HCT116 (cell line): Measurements from ENCODE around the gene CLEC16A. TPM values are rescaled to one million over a fixed set of nuclear protein-coding genes. Genes with fewer than 3 reads are reported as not detected.

ENCODE experiments used
- ATAC-seq: fragments of 200-7000 bp; cut with Tn5 transposase; 2 replicates; pipeline ENCODE4 v1.9.1; 2020; ENCODE audit warnings: mild to moderate bottlenecking, moderate library complexity
- BruUV-seq: library from RNA; stranded (reverse); fragments of 400-500 nt; replicated peaks from 2 replicates; lab custom pipeline; 2021; lab: Mats Ljungman, UMichigan
- CTCF ChIA-PET: fragments of 300-600 bp; sonication (Branson Sonifier 250); formaldehyde crosslinking; loops from one replicate; lab custom pipeline; 2021; ENCODE audit warnings: antibody characterized with exemption; lab: Charles Lee
- POLR2A ChIA-PET: fragments of 300-600, 350-600 bp; sonication (Branson Sonifier 250); formaldehyde crosslinking; loops from one replicate; lab custom pipeline; 2021; ENCODE audit warnings: antibody characterized with exemption; lab: Charles Lee
- RAD21 ChIA-PET, 2 experiments: fragments of 300-600 bp; sonication (Branson Sonifier 250); formaldehyde crosslinking; loops; one replicate each; lab custom pipeline; 2023; ENCODE audit warnings: low total read pairs in 2 of 2; ENCODE audit not compliant: uncharacterized antibody in 2 of 2, unreplicated experiment in 2 of 2, low non-redundant PET in 1 of 2; lab: Charles Lee
- DNase-seq: peaks from one replicate; pipeline ENCODE4 v3.0.0-alpha.2; 2010; ENCODE audit warnings: low read depth, low spot score
- H2AFZ ChIP-seq: fragments of 200-600 bp; shearing (Covaris generic), sonication (generic); 2 replicates; pipeline ENCODE4 v1.6.1; 2017; ENCODE audit warnings: low read depth, mixed run types, mixed read lengths, antibody characterized with exemption, low read length; ENCODE audit not compliant: poor library complexity, severe bottlenecking
- H3K27ac ChIP-seq: 2 replicates; pipeline ENCODE4 v1.5.1; 2012; ENCODE audit warnings: low read depth, low read length
- H3K27me3 ChIP-seq: fragments of 200-600 bp; sonication (generic); 2 replicates; pipeline ENCODE4 v1.6.1; 2016; ENCODE audit warnings: mixed run types, low read length, mixed read lengths; ENCODE audit not compliant: insufficient read depth
- H3K36me3 ChIP-seq, 2 experiments: fragments of 200-500 bp in 1 of 2; fragments of 200-600 bp in 1 of 2; sonication (Bioruptor generic) in 1 of 2; sonication (generic) in 1 of 2; 2 replicates each; pipeline versions ENCODE4 v1.5.1 to v1.6.1; 2014 to 2016; ENCODE audit warnings: low read length in 2 of 2, inconsistent platforms in 1 of 2, mixed read lengths in 1 of 2, mixed run types in 1 of 2; ENCODE audit not compliant: insufficient read depth in 2 of 2, control insufficient read depth in 1 of 2
- H3K4me1 ChIP-seq, 2 experiments: fragments of 200-600 bp in 1 of 2; sonication (generic) in 1 of 2; 2 replicates each; pipeline versions ENCODE4 v1.5.1 to v1.6.1; 2012 to 2017; ENCODE audit warnings: low read length in 2 of 2, inconsistent platforms in 1 of 2, mild to moderate bottlenecking in 1 of 2, mixed read lengths in 1 of 2, mixed run types in 1 of 2, moderate library complexity in 1 of 2; ENCODE audit not compliant: insufficient read depth in 2 of 2, control insufficient read depth in 1 of 2
- H3K4me2 ChIP-seq: fragments of 200-600 bp; sonication (generic); 2 replicates; pipeline ENCODE4 v1.6.1; 2017; ENCODE audit warnings: mixed run types, low read length, mixed read lengths
- H3K4me3 ChIP-seq, 2 experiments: fragments of 200-600 bp in 1 of 2; sonication (generic) in 1 of 2; replicated peaks in 1 of 2; 2 replicates each; pipeline ENCODE4 v1.5.1; 2011 to 2016; ENCODE audit warnings: low read length in 2 of 2, control low read depth in 1 of 2, low read depth in 1 of 2, mild to moderate bottlenecking in 1 of 2, mixed read lengths in 1 of 2, mixed run types in 1 of 2
- H3K79me2 ChIP-seq: fragments of 200-600 bp; sonication (generic); 2 replicates; pipeline ENCODE4 v1.6.1; 2017; ENCODE audit warnings: mild to moderate bottlenecking, mixed run types, low read length, moderate library complexity, mixed read lengths; ENCODE audit not compliant: insufficient read depth
- H3K9ac ChIP-seq: fragments of 200-600 bp; sonication (generic); 2 replicates; pipeline ENCODE4 v1.6.1; 2016; ENCODE audit warnings: low read length, mixed read lengths
- H3K9me2 ChIP-seq: fragments of 200-600 bp; sonication (generic), shearing (Covaris generic); 2 replicates; pipeline ENCODE4 v1.6.1; 2017; ENCODE audit warnings: mixed run types, mild to moderate bottlenecking, moderate library complexity; ENCODE audit not compliant: insufficient read depth
- H3K9me3 ChIP-seq, 2 experiments: fragments of 200-500 bp in 1 of 2; fragments of 200-600 bp in 1 of 2; sonication (Bioruptor generic) in 1 of 2; sonication (generic) in 1 of 2; 2 replicates each; pipeline ENCODE4 v1.6.1; 2014 to 2017; ENCODE audit warnings: low read length in 2 of 2, mixed read lengths in 2 of 2, inconsistent platforms in 1 of 2, low read depth in 1 of 2, mild to moderate bottlenecking in 1 of 2, mixed run types in 1 of 2, moderate library complexity in 1 of 2; ENCODE audit not compliant: control insufficient read depth in 1 of 2, insufficient read depth in 1 of 2
- H4K20me1 ChIP-seq: fragments of 200-600 bp; sonication (generic), shearing (Covaris generic); 2 replicates; pipeline ENCODE4 v1.6.1; 2017; ENCODE audit warnings: mixed run types, mild to moderate bottlenecking, moderate library complexity; ENCODE audit not compliant: insufficient read depth
- CEBPB ChIP-seq: IDR thresholded peaks from 2 replicates; pipeline ENCODE4 v1.6.1; 2012; ENCODE audit warnings: low read depth
- EZH2phosphoT487 ChIP-seq: fragments of 200-600 bp; IDR thresholded peaks from 2 replicates; pipeline ENCODE4 v1.6.1; 2018; ENCODE audit warnings: antibody characterized with exemption, borderline replicate concordance
- FOSL1 ChIP-seq: IDR thresholded peaks from 2 replicates; pipeline ENCODE4 v1.6.1; 2012; ENCODE audit warnings: low read depth
- JUND ChIP-seq: IDR thresholded peaks from 2 replicates; pipeline ENCODE4 v1.6.1; 2012
- POLR2A ChIP-seq: IDR thresholded peaks from 2 replicates; pipeline ENCODE4 v1.7.0; 2011; ENCODE audit warnings: borderline replicate concordance; ENCODE audit not compliant: insufficient read depth, insufficient read length; ENCODE audit errors: extremely low read depth
- RAD21 ChIP-seq: IDR thresholded peaks from 2 replicates; pipeline ENCODE4 v1.6.1; 2012; ENCODE audit warnings: low read depth, mild to moderate bottlenecking
- SIN3A ChIP-seq: IDR thresholded peaks from 2 replicates; pipeline ENCODE4 v1.6.1; 2012; ENCODE audit warnings: low read depth
- SP1 ChIP-seq: IDR thresholded peaks from 2 replicates; pipeline ENCODE4 v1.6.1; 2012; ENCODE audit warnings: low read depth
- SRF ChIP-seq: IDR thresholded peaks from 2 replicates; pipeline ENCODE4 v1.6.1; 2012; ENCODE audit warnings: low read depth
- TCF7L2 ChIP-seq: IDR thresholded peaks from 2 replicates; pipeline ENCODE4 v1.7.0; 2011; ENCODE audit warnings: borderline replicate concordance, inconsistent platforms; ENCODE audit not compliant: insufficient read depth, insufficient read length; ENCODE audit errors: extremely low read depth
- YY1 ChIP-seq: IDR thresholded peaks from 2 replicates; pipeline ENCODE4 v1.6.1; 2011; ENCODE audit warnings: low read length, low read depth, moderate library complexity, mild to moderate bottlenecking; ENCODE audit not compliant: insufficient replicate concordance; ENCODE audit errors: extremely low read depth
- ZNF274 ChIP-seq: fragments of 200-500 bp; sonication (Bioruptor generic); IDR thresholded peaks from 2 replicates; pipeline ENCODE4 v1.6.1; 2014; ENCODE audit warnings: mild to moderate bottlenecking, low read depth, low read length, inconsistent platforms
- intact Hi-C: fragments of 100-400 bp; cut with micrococcal nuclease; formaldehyde crosslinking; loops from 2 replicates; pipeline ENCODE4 v1.10.0; 2022
- total RNA-seq: library from RNA; stranded (reverse); gene quantifications from one replicate; pipeline ENCODE4 v1.2.1, GENCODE V29; 2021; ENCODE audit not compliant: unreplicated experiment
- TF ChIP-seq, protein P1 (sequence below): IDR thresholded peaks from 2 replicates; pipeline ENCODE4 v1.6.1; 2012
- TF ChIP-seq, protein P2 (sequence below): IDR thresholded peaks from 2 replicates; pipeline ENCODE4 v1.6.1; 2012

Gene CLEC16A
- total RNA-seq, 1 experiment from 2014 or later: 18.0 TPM

DNA sequence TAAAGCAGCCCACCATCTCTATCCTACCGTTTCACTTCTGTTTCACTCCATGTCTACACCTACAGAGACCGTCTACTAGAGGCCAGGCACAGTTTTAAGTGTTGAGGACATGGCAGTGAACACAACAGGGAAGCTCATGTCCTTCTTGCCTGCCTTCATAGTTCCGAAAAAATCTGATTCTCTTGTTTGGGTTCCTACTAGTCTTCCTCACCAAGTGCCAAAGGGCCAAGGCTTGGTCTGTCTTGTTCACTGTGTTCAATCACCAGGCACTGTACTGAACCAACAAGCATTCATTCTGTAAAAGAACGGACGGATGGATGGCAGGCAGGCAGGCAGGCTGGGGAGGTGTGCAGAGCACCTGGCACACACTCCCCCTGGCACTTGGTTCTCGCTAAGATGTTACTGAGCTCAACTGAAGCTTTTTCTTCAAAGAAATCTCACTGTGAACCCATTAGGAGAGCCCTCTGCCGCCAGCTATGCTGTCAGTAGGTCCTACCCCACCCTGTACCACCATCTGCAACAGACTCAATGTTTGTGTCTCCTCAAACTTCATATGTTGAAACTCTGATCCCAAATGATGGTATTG lies 4.6 kb upstream of the CLEC16A start:
- intact Hi-C loops: no loop called here
- Histone ChIP-seq H3K9me2 (no peaks in the 10 kb centered on the region), H3K9me3 (no peaks in the 10 kb centered on the region), H3K36me3 (peaks cover 9 to 38% of the 10 kb centered on the region in 2 experiments; a peak in 2 of 4 replicates), H4K20me1 (0 out of 2 replicates have a peak, but pooled peaks cover 7% of the 10 kb centered on the region), H3K27ac (no peak overlapping the region), H3K79me2 (peaks cover 72% of the 10 kb centered on the region), H3K9ac (0 out of 2 replicates have a peak overlapping the region, but pooled peaks have one; percentile 3), H2AFZ (no peak overlapping the region), H3K4me1 (peaks cover 18 to 26% of the 10 kb centered on the region in 2 experiments), H3K4me2 (peak overlapping the region; percentile 94; the same call in 1 of the 2 replicates), H3K27me3 (no peaks in the 10 kb centered on the region), H3K4me3 (no peak overlapping the region)
- BruUV-seq: no TSS peak
- no peak for ATAC-seq
- RAD21 ChIA-PET: no interaction called here
- CTCF ChIA-PET: no interaction called here
- POLR2A ChIA-PET: interaction anchor here (0.6 kb wide), 1 partner anchor 1794 kb away, joined by 8 read pairs; no protein-coding TSS in a partner anchor
- TF ChIP-seq EZH2phosphoT487 (no peak), TCF7L2 (no peak), YY1 (no peak), SP1 (no peak), POLR2A (no peak), JUND (no peak), CEBPB (no peak), FOSL1 (no peak), ZNF274 (no peak), RAD21 (no peak), SIN3A (no peak), SRF (no peak)
- TF ChIP-seq, protein P1, sequence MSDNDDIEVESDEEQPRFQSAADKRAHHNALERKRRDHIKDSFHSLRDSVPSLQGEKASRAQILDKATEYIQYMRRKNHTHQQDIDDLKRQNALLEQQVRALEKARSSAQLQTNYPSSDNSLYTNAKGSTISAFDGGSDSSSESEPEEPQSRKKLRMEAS: no peak
- TF ChIP-seq, protein P2, sequence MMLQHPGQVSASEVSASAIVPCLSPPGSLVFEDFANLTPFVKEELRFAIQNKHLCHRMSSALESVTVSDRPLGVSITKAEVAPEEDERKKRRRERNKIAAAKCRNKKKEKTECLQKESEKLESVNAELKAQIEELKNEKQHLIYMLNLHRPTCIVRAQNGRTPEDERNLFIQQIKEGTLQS: no peak
- DNase-seq: no peak
